ENCODE results near the gene ZNF408.

ZNF408 gene

DNA sequence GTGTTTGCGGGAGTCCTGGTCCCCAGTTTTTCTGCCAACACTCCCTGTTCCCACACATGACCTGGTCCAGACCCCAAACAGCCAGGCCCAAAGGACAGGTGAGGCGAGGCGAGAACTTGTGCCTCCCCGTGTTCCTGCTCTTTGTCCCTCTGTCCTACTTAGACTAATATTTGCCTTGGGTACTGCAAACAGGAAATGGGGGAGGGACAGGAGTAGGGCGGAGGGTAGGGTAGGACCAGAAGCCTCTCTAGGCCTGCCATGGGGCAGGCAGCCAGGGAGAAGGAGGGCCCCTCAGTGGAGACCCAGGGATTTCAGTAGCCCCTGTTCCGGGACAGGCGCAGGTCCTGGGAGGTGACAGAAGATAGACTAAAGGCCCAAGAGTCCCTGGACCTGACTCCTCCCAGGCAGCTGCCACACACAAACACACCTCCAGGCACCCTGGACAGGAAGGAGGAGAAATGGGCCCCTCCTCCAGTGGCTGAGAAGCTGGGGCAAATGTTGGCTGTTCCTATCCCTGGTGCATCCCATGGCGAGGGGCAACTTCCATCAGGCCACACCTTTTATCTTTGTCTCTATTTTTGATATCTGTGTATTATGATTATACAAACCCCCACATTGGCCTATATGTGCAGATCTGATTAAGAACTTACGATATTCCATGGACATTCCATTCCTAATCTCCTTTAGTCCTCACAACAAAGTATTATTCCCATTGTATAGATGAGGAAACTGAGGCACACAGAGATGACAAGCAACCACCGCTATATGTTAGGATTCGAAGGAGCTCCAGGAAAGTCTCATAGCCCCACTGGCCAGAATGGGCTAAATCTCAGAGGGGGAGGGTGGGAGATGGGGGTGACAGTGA lies 17.6 kb downstream of the ZNF408 start:
- Histone ChIP-seq H3K4me2 (ENCODE audit: low read length) (no peak overlapping the region), H3K4me3 (ENCODE audit: low read depth, low read length, poor library complexity, severe bottlenecking) (no peak overlapping the region), H3K79me2 (ENCODE audit: insufficient read depth, low read length) (no peaks in the 10 kb centered on the region), H3K9me2 (ENCODE audit: low read depth, low read length) (no peaks in the 10 kb centered on the region), H4K20me1 (ENCODE audit: insufficient read depth, low read length) (no peaks in the 10 kb centered on the region), H3K36me3 (ENCODE audit: insufficient read depth, low read length) (no peaks in the 10 kb centered on the region), H2AFZ (ENCODE audit: low read length) (no peak overlapping the region), H3F3A (ENCODE audit: insufficient read depth, low read length) (no peaks in the 10 kb centered on the region), H3K9me3 (ENCODE audit: low read length) (no peaks in the 10 kb centered on the region), H3K27me3 (ENCODE audit: insufficient read depth, low read length) (no peaks in the 10 kb centered on the region), H3K4me1 (ENCODE audit: insufficient read depth, low read length, severe bottlenecking) (peaks cover 8% of the 10 kb centered on the region), H3K27ac (ENCODE audit: low read depth, low read length, poor library complexity, severe bottlenecking) (no peak overlapping the region), H3K9ac (ENCODE audit: low read length) (no peak overlapping the region)
- TF ChIP-seq EZH2 (IDR thresholded peaks at IDR 0.05; ENCODE audit: borderline replicate concordance, low read length) (no peak), CTCF (IDR thresholded peaks at IDR 0.05; ENCODE audit: low read length) (no peak)

GRCh38 chr11:46719048-46719542 lies 18.3 kb downstream of the ZNF408 start, which contains the start of gene F2:
TSS of gene F2 (plus strand) at chr11:46719213. CDS start at chr11:46719236, 23 bp downstream.
- Histone ChIP-seq H3F3A (ENCODE audit: insufficient read depth, low read length) (no peaks in the 10 kb centered on the region), H4K20me1 (ENCODE audit: insufficient read depth, low read length) (no peaks in the 10 kb centered on the region), H3K27ac (ENCODE audit: low read depth, low read length, poor library complexity, severe bottlenecking) (no peak within 1 kb of the TSS), H3K9me3 (ENCODE audit: low read length) (no peaks in the 10 kb centered on the region), H3K36me3 (ENCODE audit: insufficient read depth, low read length) (no peaks in the 10 kb centered on the region), H2AFZ (ENCODE audit: low read length) (no peak within 1 kb of the TSS), H3K9ac (ENCODE audit: low read length) (no peak within 1 kb of the TSS), H3K79me2 (ENCODE audit: insufficient read depth, low read length) (no peaks in the 10 kb centered on the region), H3K4me2 (ENCODE audit: low read length) (no peak within 1 kb of the TSS), H3K4me1 (ENCODE audit: insufficient read depth, low read length, severe bottlenecking) (peaks cover 12% of the 10 kb centered on the region), H3K27me3 (ENCODE audit: insufficient read depth, low read length) (no peaks in the 10 kb centered on the region), H3K4me3 (ENCODE audit: low read depth, low read length, poor library complexity, severe bottlenecking) (no peak within 1 kb of the TSS), H3K9me2 (ENCODE audit: low read depth, low read length) (no peaks in the 10 kb centered on the region)
- TF ChIP-seq CTCF (IDR thresholded peaks at IDR 0.05; ENCODE audit: low read length) = no peak
- TF ChIP-seq EZH2 (IDR thresholded peaks at IDR 0.05; ENCODE audit: borderline replicate concordance, low read length) = no peak

- H3K79me2 ChIP-seq (ENCODE audit: insufficient read depth, low read length) = no peaks in the 10 kb centered on the region
- no peak overlapping the region for H3K4me2 ChIP-seq (ENCODE audit: low read length)
- H3K4me1 ChIP-seq (ENCODE audit: insufficient read depth, low read length, severe bottlenecking) = peaks cover 14% of the 10 kb centered on the region
- H3K4me3 ChIP-seq (ENCODE audit: low read depth, low read length, poor library complexity, severe bottlenecking) = no peak overlapping the region
- no peaks in the 10 kb centered on the region for H3K9me2 ChIP-seq (ENCODE audit: low read depth, low read length)
- no peak overlapping the region for H3K27ac ChIP-seq (ENCODE audit: low read depth, low read length, poor library complexity, severe bottlenecking)
- no peaks in the 10 kb centered on the region for H4K20me1 ChIP-seq (ENCODE audit: insufficient read depth, low read length)
- no peaks in the 10 kb centered on the region for H3K27me3 ChIP-seq (ENCODE audit: insufficient read depth, low read length)
- H3K36me3 ChIP-seq (ENCODE audit: insufficient read depth, low read length) = no peaks in the 10 kb centered on the region
- H3K9me3 ChIP-seq (ENCODE audit: low read length) = no peaks in the 10 kb centered on the region
- H3K9ac ChIP-seq (ENCODE audit: low read length) = no peak overlapping the region
- no peak overlapping the region for H2AFZ ChIP-seq (ENCODE audit: low read length)
- TF ChIP-seq EZH2 (IDR thresholded peaks at IDR 0.05; ENCODE audit: borderline replicate concordance, low read length) (no peak), CTCF (IDR thresholded peaks at IDR 0.05; ENCODE audit: low read length) (no peak)
- H3F3A ChIP-seq (ENCODE audit: insufficient read depth, low read length) = no peaks in the 10 kb centered on the region
Measured at GRCh38 chr11:46719543-46720218, 18.9 kb downstream of the ZNF408 start.
